Measurements from ENCODE around the gene NACA.

The NACA gene

GRCh38 chr12:56769868-56770267 lies 44.8 kb upstream of the NACA start:
- no peak for TF ChIP-seq SPI1 (IDR thresholded peaks at IDR 0.05; ENCODE audit: borderline replicate concordance, low read depth)
- no peak for TF ChIP-seq POLR2AphosphoS5 (IDR thresholded peaks at IDR 0.05; ENCODE audit: low read depth)
- TF ChIP-seq CTCF (IDR thresholded peaks at IDR 0.05; ENCODE audit: insufficient read depth, low read length) = no peak
- TF ChIP-seq GABPA (IDR thresholded peaks at IDR 0.05; ENCODE audit: low read depth) = no peak
- no peak for TF ChIP-seq REST (IDR thresholded peaks at IDR 0.05; ENCODE audit: insufficient replicate concordance, low read depth)
- H3K27me3 ChIP-seq (ENCODE audit: insufficient read depth, poor library complexity, severe bottlenecking) = no peaks in the 10 kb centered on the region
- H3K27ac ChIP-seq (replicated peaks) = no peak overlapping the region
- H3K4me3 ChIP-seq (replicated peaks; ENCODE audit: insufficient read depth, low read length) = no peak overlapping the region
- DNase-seq (ENCODE audit: low read depth in 1 of 2, low spot score in 1 of 2) = no peak

DNA sequence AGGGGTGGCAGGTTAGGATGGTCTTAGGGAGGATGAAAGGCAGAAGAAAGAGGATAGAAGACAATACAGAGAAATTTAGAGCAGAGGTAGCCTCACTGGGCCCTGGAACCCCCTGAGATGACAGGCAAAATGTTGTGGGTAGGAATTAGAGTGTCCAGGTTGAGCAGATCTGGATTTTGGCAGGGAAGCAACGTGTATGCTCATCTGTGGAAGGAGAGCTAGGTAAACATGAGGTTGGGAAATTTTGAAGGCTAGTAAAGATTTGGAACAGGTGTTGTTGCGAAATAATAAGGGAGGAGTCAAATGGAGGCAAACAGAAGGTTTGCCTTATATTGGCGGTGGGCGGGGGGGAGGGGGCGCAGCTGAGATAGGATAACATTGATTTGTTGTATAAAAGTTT lies 43.3 kb upstream of the NACA start:
- H3K27ac ChIP-seq (replicated peaks) = no peak overlapping the region
- no peak overlapping the region for H3K4me3 ChIP-seq (replicated peaks; ENCODE audit: insufficient read depth, low read length)
- no peak for DNase-seq (ENCODE audit: low read depth in 1 of 2, low spot score in 1 of 2)
- TF ChIP-seq REST (IDR thresholded peaks at IDR 0.05; ENCODE audit: insufficient replicate concordance, low read depth) (no peak), POLR2AphosphoS5 (IDR thresholded peaks at IDR 0.05; ENCODE audit: low read depth) (no peak), SPI1 (IDR thresholded peaks at IDR 0.05; ENCODE audit: borderline replicate concordance, low read depth) (no peak), GABPA (IDR thresholded peaks at IDR 0.05; ENCODE audit: low read depth) (no peak), CTCF (IDR thresholded peaks at IDR 0.05; ENCODE audit: insufficient read depth, low read length) (no peak)
- H3K27me3 ChIP-seq (ENCODE audit: insufficient read depth, poor library complexity, severe bottlenecking) = no peaks in the 10 kb centered on the region

- TF ChIP-seq CTCF (IDR thresholded peaks at IDR 0.05; ENCODE audit: insufficient read depth, low read length) (no peak), SPI1 (IDR thresholded peaks at IDR 0.05; ENCODE audit: borderline replicate concordance, low read depth) (peak; percentile 70)
- DNase-seq (ENCODE audit: low read depth in 1 of 2, low spot score in 1 of 2) = peak in 1 of 2 experiments; percentile 48
- H3K27ac ChIP-seq (replicated peaks) = no peak overlapping the region
- no peaks in the 10 kb centered on the region for H3K27me3 ChIP-seq (ENCODE audit: insufficient read depth, poor library complexity, severe bottlenecking)
- H3K4me3 ChIP-seq (replicated peaks; ENCODE audit: insufficient read depth, low read length) = no peak overlapping the region
Observed at GRCh38 chr12:56766535-56766934, 41.4 kb upstream of the NACA start.
